OCI-LY7 (cell line): Measurements from ENCODE around the gene TNP2.

ENCODE experiments used
- CTCF ChIP-seq: fragments of 200-600 bp; sonication (generic); conservative IDR thresholded peaks from 2 replicates; pipeline ENCODE4 v1.5.1; 2014; ENCODE audit warnings: mild to moderate bottlenecking, antibody characterized with exemption, low read length, moderate library complexity, mixed read lengths
- EZH2phosphoT487 ChIP-seq: fragments of 200-600 bp; sonication (generic); IDR thresholded peaks from 2 replicates; pipeline ENCODE4 v1.6.1; 2018; ENCODE audit warnings: low read depth, borderline replicate concordance, mild to moderate bottlenecking, mixed run types, antibody characterized with exemption, low read length, moderate library complexity, mixed read lengths

GRCh38 chr16:11271610-11272009 lies 2.5 kb upstream of the TNP2 start:
- TF ChIP-seq CTCF (no peak), EZH2phosphoT487 (no peak)
